Measurements from ENCODE around the gene EBI3.
A peak's percentile ranks its signal among the peaks of the same experiment; 100 is the strongest.

The EBI3 gene

GRCh38 chr19:4184718-4185352 lies 44.5 kb upstream of the EBI3 start:
- H3K9me3 ChIP-seq (ENCODE audit: severe bottlenecking), result no peaks in the 10 kb centered on the region
- H3K4me1 ChIP-seq (ENCODE audit: insufficient read depth, poor library complexity, severe bottlenecking), result peaks cover 4% of the 10 kb centered on the region
- no peak for DNase-seq (ENCODE audit: low spot score)
- no peak overlapping the region for H3K4me3 ChIP-seq (ENCODE audit: severe bottlenecking)
- TF ChIP-seq CTCF (IDR thresholded peaks at IDR 0.05; ENCODE audit: poor library complexity, severe bottlenecking), result no peak
- no peak overlapping the region for H3K27ac ChIP-seq (ENCODE audit: poor library complexity, severe bottlenecking)
- no peak for ATAC-seq (ENCODE audit: low read depth)
- peaks cover 8% of the 10 kb centered on the region for H3K36me3 ChIP-seq (ENCODE audit: low read depth)
- H3K27me3 ChIP-seq (ENCODE audit: insufficient read depth, poor library complexity, severe bottlenecking), result no peaks in the 10 kb centered on the region

- H3K4me1 ChIP-seq (ENCODE audit: insufficient read depth, poor library complexity, severe bottlenecking), result peaks cover 4% of the 10 kb centered on the region
- DNase-seq (ENCODE audit: low spot score) (no peak), ATAC-seq (ENCODE audit: low read depth) (no peak)
- no peaks in the 10 kb centered on the region for H3K9me3 ChIP-seq (ENCODE audit: severe bottlenecking)
- H3K27ac ChIP-seq (ENCODE audit: poor library complexity, severe bottlenecking), result no peak overlapping the region
- peaks cover under 1% of the 10 kb centered on the region for H3K36me3 ChIP-seq (ENCODE audit: low read depth)
- TF ChIP-seq CTCF (IDR thresholded peaks at IDR 0.05; ENCODE audit: poor library complexity, severe bottlenecking), result no peak
- H3K4me3 ChIP-seq (ENCODE audit: severe bottlenecking), result no peak overlapping the region
- no peaks in the 10 kb centered on the region for H3K27me3 ChIP-seq (ENCODE audit: insufficient read depth, poor library complexity, severe bottlenecking)
These were observed 43.8 kb upstream of the EBI3 start for GRCh38 chr19:4185413-4186086.

- peak; percentile 68 for ATAC-seq (ENCODE audit: low read depth)
- TF ChIP-seq CTCF (IDR thresholded peaks at IDR 0.05; ENCODE audit: poor library complexity, severe bottlenecking), result peak; percentile 73
- Histone ChIP-seq H3K36me3 (ENCODE audit: low read depth) (no peaks in the 10 kb centered on the region), H3K4me3 (ENCODE audit: severe bottlenecking) (no peak overlapping the region), H3K4me1 (ENCODE audit: insufficient read depth, poor library complexity, severe bottlenecking) (peaks cover 2% of the 10 kb centered on the region), H3K9me3 (ENCODE audit: severe bottlenecking) (no peaks in the 10 kb centered on the region), H3K27me3 (ENCODE audit: insufficient read depth, poor library complexity, severe bottlenecking) (no peaks in the 10 kb centered on the region), H3K27ac (ENCODE audit: poor library complexity, severe bottlenecking) (no peak overlapping the region)
- no peak for DNase-seq (ENCODE audit: low spot score)
These were observed 43.0 kb upstream of the EBI3 start for GRCh38 chr19:4186087-4186993.

- Histone ChIP-seq H3K36me3 (ENCODE audit: low read depth) (no peaks in the 10 kb centered on the region), H3K4me1 (ENCODE audit: insufficient read depth, poor library complexity, severe bottlenecking) (no peaks in the 10 kb centered on the region), H3K27ac (ENCODE audit: poor library complexity, severe bottlenecking) (no peak overlapping the region), H3K9me3 (ENCODE audit: severe bottlenecking) (no peaks in the 10 kb centered on the region), H3K4me3 (ENCODE audit: severe bottlenecking) (no peak overlapping the region), H3K27me3 (ENCODE audit: insufficient read depth, poor library complexity, severe bottlenecking) (no peaks in the 10 kb centered on the region)
- DNase-seq (ENCODE audit: low spot score), result no peak
- ATAC-seq (ENCODE audit: low read depth), result no peak
- no peak for TF ChIP-seq CTCF (IDR thresholded peaks at IDR 0.05; ENCODE audit: poor library complexity, severe bottlenecking)
These were observed 41.8 kb upstream of the EBI3 start for GRCh38 chr19:4187313-4188122.

Measured in RWPE2 (cell line).